ENCODE measurements around the gene FBLIM1.

FBLIM1 gene

GRCh38 chr1:15758343-15758931 is at the start of gene FBLIM1:
FBLIM1 (plus strand) TSS chr1:15758795; CDS start chr1:15764984, 6,189 bp downstream.
- no peak for DNase-seq (ENCODE audit: low spot score)

GRCh38 chr1:15709226-15709625 is 49.4 kb upstream of the FBLIM1 start:
- DNase-seq (ENCODE audit: low spot score) = no peak

- no peak for DNase-seq (ENCODE audit: low spot score)
Observed at GRCh38 chr1:15712168-15712567, 46.4 kb upstream of the FBLIM1 start.

GRCh38 chr1:15714406-15715136 is 44.0 kb upstream of the FBLIM1 start:
- DNase-seq (ENCODE audit: low spot score) = peak; percentile 84

- no peak for DNase-seq (ENCODE audit: low spot score)
Observed at GRCh38 chr1:15717418-15718125, 41.0 kb upstream of the FBLIM1 start.

- DNase-seq (ENCODE audit: low spot score) = no peak
Observed at GRCh38 chr1:15718199-15718601, 40.4 kb upstream of the FBLIM1 start.

- no peak for DNase-seq (ENCODE audit: low spot score)
Observed at GRCh38 chr1:15719381-15720120, 39.0 kb upstream of the FBLIM1 start.

- no peak for DNase-seq (ENCODE audit: low spot score)
Observed at GRCh38 chr1:15720861-15721260, 37.7 kb upstream of the FBLIM1 start.

- DNase-seq (ENCODE audit: low spot score) = no peak
Observed at GRCh38 chr1:15722411-15722810, 36.2 kb upstream of the FBLIM1 start.

- no peak for DNase-seq (ENCODE audit: low spot score)
Observed at GRCh38 chr1:15722836-15723532, 35.6 kb upstream of the FBLIM1 start.

- no peak for DNase-seq (ENCODE audit: low spot score)
Observed at GRCh38 chr1:15723631-15724246, 34.9 kb upstream of the FBLIM1 start.

- DNase-seq (ENCODE audit: low spot score) = no peak
Observed at GRCh38 chr1:15724949-15725880, 33.4 kb upstream of the FBLIM1 start.

GRCh38 chr1:15726508-15726907 is 32.1 kb upstream of the FBLIM1 start:
- DNase-seq (ENCODE audit: low spot score) = no peak

GRCh38 chr1:15727021-15727420 is 31.6 kb upstream of the FBLIM1 start:
- DNase-seq (ENCODE audit: low spot score) = no peak

GRCh38 chr1:15727424-15727823 is 31.2 kb upstream of the FBLIM1 start:
- no peak for DNase-seq (ENCODE audit: low spot score)

- DNase-seq (ENCODE audit: low spot score) = no peak
Observed at GRCh38 chr1:15727866-15728534, 30.6 kb upstream of the FBLIM1 start.

- DNase-seq (ENCODE audit: low spot score) = no peak
Observed at GRCh38 chr1:15728937-15729657, 29.5 kb upstream of the FBLIM1 start.

GRCh38 chr1:15730423-15730822 is 28.2 kb upstream of the FBLIM1 start:
- no peak for DNase-seq (ENCODE audit: low spot score)

- no peak for DNase-seq (ENCODE audit: low spot score)
Observed at GRCh38 chr1:15730936-15731335, 27.7 kb upstream of the FBLIM1 start.
